Measurements from ENCODE around the gene ZFAND6. TPM values are rescaled to one million over a fixed set of nuclear protein-coding genes. Genes with fewer than 3 reads are reported as not detected.
"Not testable (repeated sequence)": the region's sequence is repeated elsewhere in the genome, so short reads cannot be mapped to it uniquely, and the experiment has no call there.

Gene ZFAND6
- total RNA-seq, 2 experiments from 2014 or later = 86.2 to 122 TPM

GRCh38 chr15:80123034-80123433 lies 63.6 kb downstream of the ZFAND6 start:
- TF ChIP-seq CTCF (conservative IDR thresholded peaks at IDR 0.05; ENCODE audit: low read length) (no peak), EZH2phosphoT487 (IDR thresholded peaks at IDR 0.05; ENCODE audit: borderline replicate concordance, low read depth, low read length) (no peak)
- CTCF ChIA-PET (ENCODE audit: unreplicated experiment) = no interaction called here
- BruUV-seq (replicated peaks) = no TSS peak

DNA sequence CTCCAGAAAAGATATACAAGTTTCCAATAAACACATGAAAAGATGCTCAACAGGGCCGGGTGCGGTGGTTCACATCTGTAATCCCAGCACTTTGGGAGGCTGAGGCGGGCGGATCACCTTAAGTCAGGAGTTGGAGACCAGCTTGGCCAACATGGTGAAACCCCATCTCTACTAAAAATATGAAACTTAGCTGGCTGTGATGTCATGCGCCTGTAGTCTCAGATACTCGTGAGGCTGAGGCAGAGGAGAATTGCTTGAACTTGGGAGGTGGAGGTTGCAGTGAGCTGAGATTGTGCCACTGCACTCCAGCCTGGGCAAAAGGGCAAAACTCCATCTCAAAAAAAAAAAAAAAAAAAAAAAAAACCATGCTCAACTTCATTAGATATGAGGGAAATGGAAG lies 67.8 kb downstream of the ZFAND6 start:
- H3K9me3 ChIP-seq (ENCODE audit: low read length); H3K9me2 ChIP-seq (ENCODE audit: insufficient read depth, low read length); DNase-seq (ENCODE audit: low spot score); CTCF ChIA-PET (ENCODE audit: unreplicated experiment); H3K79me2 ChIP-seq (ENCODE audit: insufficient read depth, low read depth, low read length); H4K20me1 ChIP-seq (ENCODE audit: insufficient read depth, low read length); H3K4me2 ChIP-seq (ENCODE audit: low read length); H3K4me3 ChIP-seq (ENCODE audit: low read depth, low read length, poor library complexity, severe bottlenecking); H3K27ac ChIP-seq (ENCODE audit: low read depth, low read length, poor library complexity, severe bottlenecking); H2AFZ ChIP-seq (ENCODE audit: low read length); intact Hi-C loops (cut with micrococcal nuclease; ENCODE audit: unreplicated experiment); BruUV-seq (replicated peaks); H3K4me1 ChIP-seq (ENCODE audit: insufficient read depth, low read length, poor library complexity, severe bottlenecking): not testable (repeated sequence)
- peaks cover 71% of the 10 kb centered on the region for H3K36me3 ChIP-seq (ENCODE audit: insufficient read depth, low read length)
- POLR2A ChIA-PET = interaction anchor here (0.6 kb wide), 2 partner anchors 15 to 160 kb away, joined by 3 to 4 read pairs; no protein-coding TSS in a partner anchor

More at GRCh38 chr15:80123034-80123433, 63.6 kb downstream of the ZFAND6 start:
- DNase-seq (ENCODE audit: low spot score) = no peak
- H3K4me2 ChIP-seq (ENCODE audit: low read length) = no peak overlapping the region
- no peaks in the 10 kb centered on the region for H3K9me2 ChIP-seq (ENCODE audit: insufficient read depth, low read length)
- no peak overlapping the region for H2AFZ ChIP-seq (ENCODE audit: low read length)
- H3K4me3 ChIP-seq (ENCODE audit: low read depth, low read length, poor library complexity, severe bottlenecking) = no peak overlapping the region
- H3K4me1 ChIP-seq (ENCODE audit: insufficient read depth, low read length, poor library complexity, severe bottlenecking) = no peaks in the 10 kb centered on the region
- POLR2A ChIA-PET = interaction anchor here (1.6 kb wide), 1 partner anchor 28 kb away, joined by 3 read pairs; no protein-coding TSS in a partner anchor
- H3K27ac ChIP-seq (ENCODE audit: low read depth, low read length, poor library complexity, severe bottlenecking) = no peak overlapping the region
- 0 out of 2 replicates have a peak, but pooled peaks cover 4% of the 10 kb centered on the region for H4K20me1 ChIP-seq (ENCODE audit: insufficient read depth, low read length)
- H3K36me3 ChIP-seq (ENCODE audit: insufficient read depth, low read length) = peaks cover 65% of the 10 kb centered on the region
- intact Hi-C loops (cut with micrococcal nuclease; ENCODE audit: unreplicated experiment) = no loop called here
- H3K9me3 ChIP-seq (ENCODE audit: low read length) = no peaks in the 10 kb centered on the region
- peaks cover 8% of the 10 kb centered on the region; the same call in 1 of the 2 replicates for H3K79me2 ChIP-seq (ENCODE audit: insufficient read depth, low read depth, low read length)

DNA sequence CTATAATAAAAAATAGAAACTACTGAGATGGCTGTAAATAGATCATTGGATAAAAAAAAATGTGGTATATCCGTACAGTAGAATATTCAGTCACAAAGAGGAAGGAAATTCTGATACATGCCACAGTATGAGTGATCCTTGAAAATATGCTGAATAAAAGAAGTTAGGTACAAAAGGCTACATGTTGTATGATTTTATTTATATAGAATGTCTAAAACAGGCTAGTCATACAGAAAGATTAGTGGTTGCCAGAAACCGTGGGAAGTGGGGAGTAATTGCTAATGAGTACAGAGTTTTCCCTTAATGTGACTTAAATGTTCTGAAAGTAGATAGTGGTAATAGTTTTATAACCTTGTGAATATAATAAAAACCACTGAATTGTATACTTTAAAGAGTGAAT lies 68.4 kb downstream of the ZFAND6 start:
- H3K27ac ChIP-seq (ENCODE audit: low read depth, low read length, poor library complexity, severe bottlenecking) = no peak overlapping the region
- TF ChIP-seq EZH2phosphoT487 (IDR thresholded peaks at IDR 0.05; ENCODE audit: borderline replicate concordance, low read depth, low read length) (no peak), CTCF (conservative IDR thresholded peaks at IDR 0.05; ENCODE audit: low read length) (no peak)
- no peak for DNase-seq (ENCODE audit: low spot score)
- no peak overlapping the region for H3K4me2 ChIP-seq (ENCODE audit: low read length)
- peaks cover 71% of the 10 kb centered on the region for H3K36me3 ChIP-seq (ENCODE audit: insufficient read depth, low read length)
- H3K79me2 ChIP-seq (ENCODE audit: insufficient read depth, low read depth, low read length) = no peaks in the 10 kb centered on the region
- no peak overlapping the region for H3K4me3 ChIP-seq (ENCODE audit: low read depth, low read length, poor library complexity, severe bottlenecking)
- intact Hi-C loops (cut with micrococcal nuclease; ENCODE audit: unreplicated experiment) = no loop called here
- no peaks in the 10 kb centered on the region for H3K4me1 ChIP-seq (ENCODE audit: insufficient read depth, low read length, poor library complexity, severe bottlenecking)
- H4K20me1 ChIP-seq (ENCODE audit: insufficient read depth, low read length) = no peaks in the 10 kb centered on the region
- H2AFZ ChIP-seq (ENCODE audit: low read length) = no peak overlapping the region
- H3K9me3 ChIP-seq (ENCODE audit: low read length) = no peaks in the 10 kb centered on the region
- POLR2A ChIA-PET = no interaction called here
- CTCF ChIA-PET (ENCODE audit: unreplicated experiment) = no interaction called here
- H3K9me2 ChIP-seq (ENCODE audit: insufficient read depth, low read length) = no peaks in the 10 kb centered on the region
- BruUV-seq (replicated peaks) = no TSS peak

Data from OCI-LY7 (cell line).